ENCODE data around the gene CTTNBP2.

CTTNBP2 gene

DNA sequence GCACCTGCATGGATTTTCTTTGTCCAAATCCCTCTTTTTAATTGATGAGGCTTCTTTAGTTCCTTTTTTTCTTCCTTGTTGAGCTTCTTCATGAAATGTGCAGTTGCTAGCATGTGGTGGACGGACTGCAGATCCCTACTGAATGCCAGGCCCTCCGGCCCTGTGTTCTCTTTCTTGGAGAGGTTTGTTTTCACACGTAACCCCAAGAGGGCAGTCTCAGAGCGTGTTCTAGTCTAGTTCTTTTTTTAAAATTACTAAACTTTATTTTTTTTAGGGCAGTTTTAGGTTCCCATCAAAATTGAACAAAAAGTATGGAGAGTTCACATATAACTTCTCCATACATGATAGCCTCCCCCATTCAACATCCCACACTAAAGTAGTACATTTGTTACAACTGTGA, 203.4 kb downstream of the CTTNBP2 start:
- no peak overlapping the region for H3K4me3 ChIP-seq (ENCODE audit: low read depth, low read length)
- TF ChIP-seq, protein P1, sequence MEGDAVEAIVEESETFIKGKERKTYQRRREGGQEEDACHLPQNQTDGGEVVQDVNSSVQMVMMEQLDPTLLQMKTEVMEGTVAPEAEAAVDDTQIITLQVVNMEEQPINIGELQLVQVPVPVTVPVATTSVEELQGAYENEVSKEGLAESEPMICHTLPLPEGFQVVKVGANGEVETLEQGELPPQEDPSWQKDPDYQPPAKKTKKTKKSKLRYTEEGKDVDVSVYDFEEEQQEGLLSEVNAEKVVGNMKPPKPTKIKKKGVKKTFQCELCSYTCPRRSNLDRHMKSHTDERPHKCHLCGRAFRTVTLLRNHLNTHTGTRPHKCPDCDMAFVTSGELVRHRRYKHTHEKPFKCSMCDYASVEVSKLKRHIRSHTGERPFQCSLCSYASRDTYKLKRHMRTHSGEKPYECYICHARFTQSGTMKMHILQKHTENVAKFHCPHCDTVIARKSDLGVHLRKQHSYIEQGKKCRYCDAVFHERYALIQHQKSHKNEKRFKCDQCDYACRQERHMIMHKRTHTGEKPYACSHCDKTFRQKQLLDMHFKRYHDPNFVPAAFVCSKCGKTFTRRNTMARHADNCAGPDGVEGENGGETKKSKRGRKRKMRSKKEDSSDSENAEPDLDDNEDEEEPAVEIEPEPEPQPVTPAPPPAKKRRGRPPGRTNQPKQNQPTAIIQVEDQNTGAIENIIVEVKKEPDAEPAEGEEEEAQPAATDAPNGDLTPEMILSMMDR (IDR thresholded peaks at IDR 0.05; ENCODE audit: low read depth, low read length): no peak

DNA sequence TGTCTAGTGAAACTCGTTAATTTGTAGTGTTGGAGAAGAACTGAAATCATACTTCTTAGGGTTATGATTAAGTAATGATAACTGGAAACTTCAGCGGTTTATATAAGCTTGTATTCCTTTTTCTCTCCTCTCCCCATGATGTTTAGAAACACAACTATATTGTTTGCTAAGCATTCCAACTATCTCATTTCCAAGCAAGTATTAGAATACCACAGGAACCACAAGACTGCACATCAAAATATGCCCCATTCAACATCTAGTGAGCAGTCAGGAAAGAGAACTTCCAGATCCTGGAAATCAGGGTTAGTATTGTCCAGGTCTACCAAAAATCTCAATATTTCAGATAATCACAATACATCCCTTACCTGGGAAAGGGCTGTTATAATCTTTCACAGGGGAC, 205.8 kb downstream of the CTTNBP2 start:
- TF ChIP-seq, protein P1 (IDR thresholded peaks at IDR 0.05; ENCODE audit: low read depth, low read length): no peak
- no peak overlapping the region for H3K4me3 ChIP-seq (ENCODE audit: low read depth, low read length)

DNA sequence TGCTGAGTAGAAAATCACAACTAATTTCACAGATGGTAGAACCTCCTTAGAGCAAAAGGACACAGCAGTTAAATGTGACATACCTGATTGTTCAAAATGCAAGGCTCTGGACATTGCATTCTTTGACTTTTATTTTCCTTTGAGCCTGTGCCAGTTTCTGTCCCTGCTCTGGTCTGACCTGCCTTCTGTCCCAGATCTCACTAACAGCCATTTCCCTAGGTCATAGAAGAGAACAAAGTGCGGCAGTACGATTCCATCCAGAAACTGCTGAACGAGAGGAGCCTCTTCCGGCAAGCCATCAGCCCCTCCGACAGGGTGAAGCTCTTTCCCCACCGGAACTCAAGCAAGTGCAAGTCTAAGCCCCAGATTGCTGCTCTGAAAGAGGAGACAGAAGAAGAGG, 206.6 kb downstream of the CTTNBP2 start:
- H3K4me3 ChIP-seq (ENCODE audit: low read depth, low read length): no peak overlapping the region
- TF ChIP-seq, protein P1 (IDR thresholded peaks at IDR 0.05; ENCODE audit: low read depth, low read length): no peak

GRCh38 chr7:117666031-117666430, 207.2 kb downstream of the CTTNBP2 start:
- TF ChIP-seq, protein P1 (IDR thresholded peaks at IDR 0.05; ENCODE audit: low read depth, low read length): no peak
- H3K4me3 ChIP-seq (ENCODE audit: low read depth, low read length): no peak overlapping the region

DNA sequence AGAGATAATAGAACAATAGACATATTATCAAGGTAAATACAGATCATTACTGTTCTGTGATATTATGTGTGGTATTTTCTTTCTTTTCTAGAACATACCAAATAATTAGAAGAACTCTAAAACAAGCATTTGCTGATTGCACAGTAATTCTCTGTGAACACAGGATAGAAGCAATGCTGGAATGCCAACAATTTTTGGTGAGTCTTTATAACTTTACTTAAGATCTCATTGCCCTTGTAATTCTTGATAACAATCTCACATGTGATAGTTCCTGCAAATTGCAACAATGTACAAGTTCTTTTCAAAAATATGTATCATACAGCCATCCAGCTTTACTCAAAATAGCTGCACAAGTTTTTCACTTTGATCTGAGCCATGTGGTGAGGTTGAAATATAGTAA, 207.9 kb downstream of the CTTNBP2 start:
- TF ChIP-seq, protein P1 (IDR thresholded peaks at IDR 0.05; ENCODE audit: low read depth, low read length): no peak
- H3K4me3 ChIP-seq (ENCODE audit: low read depth, low read length): no peak overlapping the region

- no peak overlapping the region for H3K4me3 ChIP-seq (ENCODE audit: low read depth, low read length)
- TF ChIP-seq, protein P1 (IDR thresholded peaks at IDR 0.05; ENCODE audit: low read depth, low read length): no peak
Observed at GRCh38 chr7:117664047-117664446, 209.2 kb downstream of the CTTNBP2 start.

DNA sequence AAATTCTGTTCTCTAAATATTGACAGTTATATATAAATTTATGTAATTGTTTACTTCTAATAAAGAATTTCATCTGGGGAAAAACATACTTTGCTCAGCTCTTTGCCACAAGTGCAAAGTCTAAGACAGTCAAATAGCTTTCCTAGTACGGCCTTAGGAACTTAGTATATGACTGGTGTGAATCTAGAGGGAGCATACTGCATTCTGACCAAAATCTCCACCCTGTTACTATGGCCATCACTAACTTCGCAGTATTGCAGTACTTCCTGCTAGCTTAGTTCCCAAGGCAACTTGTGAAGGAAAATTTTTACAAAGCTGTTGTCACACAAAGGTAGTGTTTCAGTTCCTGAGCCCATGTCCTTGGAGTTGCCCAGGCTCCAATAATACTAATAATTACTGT, 211.9 kb downstream of the CTTNBP2 start:
- TF ChIP-seq, protein P1 (IDR thresholded peaks at IDR 0.05; ENCODE audit: low read depth, low read length): no peak
- no peak overlapping the region for H3K4me3 ChIP-seq (ENCODE audit: low read depth, low read length)
